ENCODE data around the gene LY6G6D.

Gene LY6G6D, protein sequence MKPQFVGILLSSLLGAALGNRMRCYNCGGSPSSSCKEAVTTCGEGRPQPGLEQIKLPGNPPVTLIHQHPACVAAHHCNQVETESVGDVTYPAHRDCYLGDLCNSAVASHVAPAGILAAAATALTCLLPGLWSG

DNA sequence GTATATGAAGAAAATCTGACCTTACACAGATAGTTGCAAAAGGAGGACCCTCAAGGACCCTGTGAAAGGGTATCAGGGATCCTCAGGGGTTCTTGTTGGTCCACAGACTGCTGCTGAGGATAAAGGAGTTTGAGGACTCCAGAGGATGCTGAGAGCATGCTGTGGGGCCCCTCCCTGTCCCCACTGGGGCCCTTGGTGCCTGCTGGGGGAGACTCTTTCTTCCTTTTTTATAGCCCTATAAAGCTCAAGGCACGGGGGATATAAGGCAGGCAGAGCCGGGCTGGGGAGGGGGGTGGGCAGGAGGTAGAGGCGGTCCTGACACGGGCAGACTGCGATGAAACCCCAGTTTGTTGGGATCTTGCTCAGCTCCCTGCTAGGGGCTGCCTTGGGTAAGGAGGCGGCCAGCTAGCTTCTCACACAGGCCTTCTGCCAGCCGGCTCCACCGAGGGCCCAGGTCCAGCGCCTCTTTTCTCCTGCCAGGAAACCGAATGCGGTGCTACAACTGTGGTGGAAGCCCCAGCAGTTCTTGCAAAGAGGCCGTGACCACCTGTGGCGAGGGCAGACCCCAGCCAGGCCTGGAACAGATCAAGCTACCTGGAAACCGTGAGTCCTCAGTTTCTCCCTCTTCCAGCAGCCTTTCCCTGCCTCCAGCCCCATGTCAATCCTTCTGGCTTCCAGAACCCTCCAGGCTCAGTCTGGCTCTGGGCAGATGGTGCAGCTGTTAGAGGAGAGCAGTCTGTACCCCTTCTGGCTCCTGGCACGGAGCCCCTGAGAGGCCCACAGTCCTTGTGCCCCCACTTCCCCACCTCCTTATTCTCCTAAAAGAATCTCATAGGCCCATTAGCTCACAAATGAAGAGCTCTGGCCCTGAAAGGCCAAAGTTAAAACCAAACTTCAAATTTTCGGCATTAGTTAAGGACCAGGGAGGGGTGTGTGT, at the start of gene LY6G6D:
Gene LY6G6D (plus strand): TSS at position 327 of the 937 bp plus-strand sequence. CDS start 8 bp downstream, at position 335.
- no peak for DNase-seq

DNA sequence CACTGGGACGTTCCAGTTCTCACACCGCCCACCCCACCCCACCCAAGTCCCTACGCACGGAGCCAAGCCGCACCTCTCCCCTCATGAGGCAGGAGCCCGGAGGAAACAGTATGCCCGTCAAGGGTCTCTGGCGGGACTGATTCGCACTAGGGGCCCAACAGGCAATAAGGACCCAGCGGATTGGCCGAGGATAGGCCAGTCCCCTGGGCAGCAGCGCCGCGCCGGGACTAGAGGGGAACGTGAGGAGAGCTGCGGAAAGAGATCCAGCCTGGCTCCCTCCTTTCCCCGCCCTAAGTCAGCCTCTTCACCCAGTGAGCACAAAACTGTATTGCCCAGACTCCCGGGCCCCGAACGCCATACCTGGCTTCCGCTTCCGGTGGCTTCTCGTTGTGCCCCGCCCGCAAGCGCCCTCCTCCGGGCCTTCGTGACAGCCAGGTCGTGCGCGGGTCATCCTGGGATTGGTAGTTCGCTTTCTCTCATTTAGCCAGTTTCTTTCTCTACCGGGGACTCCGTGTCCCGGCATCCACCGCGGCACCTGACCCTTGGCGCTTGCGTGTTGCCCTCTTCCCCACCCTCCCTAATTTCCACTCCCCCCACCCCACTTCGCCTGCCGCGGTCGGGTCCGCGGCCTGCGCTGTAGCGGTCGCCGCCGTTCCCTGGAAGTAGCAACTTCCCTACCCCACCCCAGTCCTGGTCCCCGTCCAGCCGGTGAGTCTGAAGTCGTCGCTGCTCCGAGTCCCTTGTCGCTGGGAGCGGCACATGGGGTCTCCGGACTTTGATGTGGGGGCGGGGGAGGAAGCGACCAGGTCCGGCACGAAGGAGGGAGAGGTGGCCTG, 49.4 kb upstream of the LY6G6D start, which contains the start of gene CSNK2B:
Gene CSNK2B (plus strand): TSS at position 580 of the 836 bp plus-strand sequence. CDS start 752 bp downstream, outside the sequence.
- DNase-seq = peak; percentile 98

DNA sequence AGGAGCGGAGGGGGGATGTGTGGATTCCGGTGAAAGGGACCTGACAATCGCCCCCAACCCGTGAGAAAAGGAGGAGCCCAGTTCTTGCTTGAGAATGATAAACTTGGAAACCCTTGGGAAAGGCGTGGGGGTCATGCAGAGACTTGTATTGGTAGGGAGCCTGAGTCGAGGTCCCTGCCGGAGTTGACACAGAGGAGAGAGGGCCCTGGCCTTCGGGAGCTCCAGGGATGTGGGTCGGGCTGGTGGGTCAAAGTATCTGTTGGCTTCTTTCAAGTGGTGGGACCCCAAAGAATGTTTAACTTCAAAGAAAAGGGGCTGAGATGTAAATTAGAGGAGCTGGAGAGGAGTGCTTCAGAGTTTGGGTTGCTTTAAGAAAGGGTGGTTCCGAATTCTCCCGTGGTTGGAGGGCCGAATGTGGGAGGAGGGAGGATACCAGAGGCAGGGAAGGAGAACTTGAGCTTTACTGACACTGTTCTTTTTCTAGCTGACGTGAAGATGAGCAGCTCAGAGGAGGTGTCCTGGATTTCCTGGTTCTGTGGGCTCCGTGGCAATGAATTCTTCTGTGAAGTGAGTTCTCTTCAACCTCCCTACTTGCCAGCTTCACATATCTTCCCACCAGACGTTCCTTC, 48.7 kb upstream of the LY6G6D start:
- DNase-seq = no peak

DNA sequence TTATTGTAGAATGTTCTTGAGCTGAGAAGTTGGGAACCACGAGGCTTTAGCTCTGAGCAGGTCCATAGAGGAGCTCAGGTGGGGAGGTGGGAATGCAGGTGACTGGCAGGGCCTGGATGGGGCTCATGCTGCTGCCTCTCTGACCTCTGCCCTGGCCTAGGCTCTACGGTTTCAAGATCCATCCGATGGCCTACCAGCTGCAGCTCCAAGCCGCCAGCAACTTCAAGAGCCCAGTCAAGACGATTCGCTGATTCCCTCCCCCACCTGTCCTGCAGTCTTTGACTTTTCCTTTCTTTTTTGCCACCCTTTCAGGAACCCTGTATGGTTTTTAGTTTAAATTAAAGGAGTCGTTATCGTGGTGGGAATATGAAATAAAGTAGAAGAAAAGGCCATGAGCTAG, 45.5 kb upstream of the LY6G6D start, which contains the start of gene LY6G5B:
Gene LY6G5B (plus strand): TSS at position 301 of the 400 bp plus-strand sequence. CDS start 975 bp downstream, outside the sequence.
- DNase-seq = no peak

DNA sequence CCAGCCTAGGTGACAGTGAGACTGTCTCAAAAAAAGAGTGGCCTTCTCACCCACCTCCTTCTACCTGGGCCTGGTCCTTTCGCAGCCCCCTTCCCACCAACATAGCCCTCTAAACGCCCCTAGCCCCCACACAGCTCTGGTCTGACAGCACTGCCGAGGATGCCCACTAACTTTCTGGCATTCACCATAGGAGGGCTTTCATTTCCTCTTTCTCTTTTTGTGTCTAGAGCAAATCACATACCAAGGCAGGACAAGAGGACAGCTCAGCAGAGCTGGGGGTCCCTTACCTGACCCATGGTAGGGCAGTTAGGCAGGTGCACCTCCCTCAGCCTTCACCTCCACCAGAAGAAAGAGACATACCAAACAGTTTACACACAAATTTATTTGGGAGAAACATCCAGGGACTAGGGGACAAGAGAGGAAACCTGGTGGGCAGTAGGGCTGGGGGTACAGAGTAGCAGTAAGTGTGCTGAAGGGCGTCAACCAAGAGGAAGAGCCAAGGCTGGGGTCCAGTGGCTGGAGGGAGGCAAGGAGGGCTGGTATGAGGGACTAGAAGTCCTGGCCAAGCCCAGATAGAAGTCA, 38.7 kb upstream of the LY6G6D start:
- no peak for DNase-seq

DNA sequence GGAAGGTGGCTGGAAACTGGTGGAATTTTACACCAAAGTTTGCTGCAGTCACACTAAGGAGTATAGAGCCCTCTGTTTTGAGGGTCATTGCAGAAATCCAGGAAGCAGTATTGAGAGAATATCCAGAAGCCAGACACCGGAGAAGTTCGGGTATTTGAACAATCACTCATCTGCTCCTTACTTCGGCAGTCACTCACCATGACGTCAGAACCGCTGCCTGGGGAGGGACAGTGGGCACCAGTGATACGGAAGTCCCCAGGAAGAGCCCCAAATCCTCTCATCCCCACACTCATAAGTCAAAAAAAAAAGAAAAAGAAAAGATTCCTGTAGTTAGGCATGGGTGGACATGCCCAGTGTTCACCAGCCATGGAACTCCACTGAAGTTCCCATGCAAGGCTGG, 38.2 kb upstream of the LY6G6D start:
- DNase-seq = no peak

DNA sequence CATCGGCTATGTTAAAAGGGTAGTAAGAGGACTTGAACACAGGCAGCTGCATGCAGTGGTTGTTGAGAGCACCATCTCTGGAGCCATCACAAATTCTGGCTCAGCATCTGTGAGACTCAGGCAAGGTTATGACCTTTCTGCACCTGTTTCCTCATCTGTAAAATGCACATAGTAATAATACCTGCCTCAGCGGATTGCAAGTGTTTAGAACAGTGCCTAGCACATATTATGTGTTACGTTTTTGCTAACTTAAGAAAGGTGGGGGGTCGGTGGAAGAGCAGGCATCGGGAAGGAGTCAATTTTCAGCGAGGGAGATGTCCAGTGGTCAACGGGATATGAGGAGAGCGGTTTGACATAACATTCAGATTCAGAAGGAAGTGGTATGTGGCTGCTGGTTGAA, 37.2 kb upstream of the LY6G6D start:
- DNase-seq = no peak

DNA sequence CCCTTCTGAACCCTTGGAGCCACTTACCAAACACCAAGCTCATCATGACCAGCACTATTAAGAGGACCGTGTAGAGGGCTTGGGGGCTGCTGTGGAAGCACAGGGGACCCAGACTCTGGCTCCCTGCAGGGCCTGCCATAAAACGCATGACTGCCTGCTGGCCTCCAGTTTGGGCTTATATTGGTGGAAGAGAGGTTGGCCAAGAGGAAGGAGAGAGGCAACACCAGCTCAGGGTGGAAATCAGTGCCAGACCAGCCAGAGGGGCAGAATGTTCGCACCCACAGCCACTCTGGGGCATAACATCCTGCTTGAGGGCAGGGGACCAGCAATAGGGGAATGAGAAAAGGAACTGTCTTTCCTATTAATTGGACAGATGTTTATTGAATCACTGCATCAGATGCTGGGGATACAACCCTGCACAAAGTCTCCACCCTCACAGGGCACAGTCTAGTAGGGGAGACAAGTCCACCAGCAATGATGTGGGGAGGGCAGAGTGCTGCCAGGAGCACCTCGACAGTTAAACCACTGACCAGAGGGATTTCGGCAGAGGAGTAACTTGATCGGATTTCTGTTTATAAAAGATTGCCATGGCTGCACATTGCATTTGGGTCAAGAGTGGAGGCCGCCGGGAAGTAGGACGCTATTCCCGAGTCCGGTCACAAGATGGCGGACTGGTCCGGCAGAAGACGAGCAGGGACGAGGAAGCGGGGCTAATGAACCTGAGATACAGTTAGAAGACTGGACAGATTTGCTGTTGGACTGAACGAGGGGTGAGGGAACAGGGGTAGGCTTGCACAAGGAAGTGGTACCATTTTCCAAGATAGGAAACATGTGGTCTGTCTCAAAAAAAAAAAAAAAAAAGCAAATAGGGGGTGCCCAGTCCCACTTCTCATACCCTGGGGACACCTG, 34.7 kb upstream of the LY6G6D start, which contains the start of gene LY6G5C:
Gene LY6G5C (minus strand): TSS at position 842 of the 909 bp plus-strand sequence. CDS start 694 bp downstream, at position 148.
- DNase-seq = peak; percentile 89

DNA sequence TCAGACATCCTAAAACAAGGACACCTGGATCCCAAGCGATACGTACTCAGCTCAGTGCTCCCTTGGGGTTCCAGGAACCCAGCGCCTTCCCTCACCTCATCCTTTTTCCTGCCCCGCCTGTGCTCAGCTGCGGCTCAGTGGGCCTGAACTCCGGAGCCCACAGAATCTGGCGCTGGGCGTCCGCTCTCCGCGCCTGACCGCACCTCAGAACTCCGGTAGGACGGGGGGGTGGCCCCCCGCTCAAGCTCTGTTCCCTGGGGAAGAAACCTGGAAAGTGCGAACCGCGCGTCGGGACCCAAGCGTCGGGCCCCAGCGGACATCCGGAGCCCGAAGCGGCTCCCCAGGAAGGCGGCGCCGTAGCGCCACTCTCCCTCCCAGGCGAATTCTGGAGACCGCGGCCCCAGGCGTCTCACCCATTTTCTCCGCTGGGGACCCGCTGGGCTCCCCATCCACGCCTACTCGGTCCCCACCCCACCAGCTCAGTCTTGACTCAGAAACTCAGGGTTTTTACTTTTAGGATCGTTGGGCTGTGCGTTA, 33.9 kb upstream of the LY6G6D start:
- peak; percentile 47 for DNase-seq

DNA sequence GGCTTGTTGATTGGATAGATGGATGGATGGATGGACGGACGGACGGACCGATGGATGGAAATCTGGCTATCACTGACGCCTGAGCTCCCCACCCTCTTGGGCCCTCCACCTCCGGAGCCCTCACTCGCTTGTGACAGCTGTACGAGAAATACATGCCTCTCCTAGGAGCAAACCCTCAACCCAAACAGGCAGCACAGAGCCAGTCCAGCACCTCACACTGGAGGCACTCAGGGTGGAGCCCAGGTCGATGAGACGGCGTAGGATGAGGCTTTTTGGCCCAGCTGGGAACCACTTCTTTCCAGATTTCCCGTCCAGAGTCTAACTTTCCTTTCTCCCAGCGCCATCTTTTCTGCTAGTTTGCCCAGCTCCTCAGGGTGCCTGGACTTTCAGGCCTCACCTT, 31.6 kb upstream of the LY6G6D start:
- DNase-seq = no peak

DNA sequence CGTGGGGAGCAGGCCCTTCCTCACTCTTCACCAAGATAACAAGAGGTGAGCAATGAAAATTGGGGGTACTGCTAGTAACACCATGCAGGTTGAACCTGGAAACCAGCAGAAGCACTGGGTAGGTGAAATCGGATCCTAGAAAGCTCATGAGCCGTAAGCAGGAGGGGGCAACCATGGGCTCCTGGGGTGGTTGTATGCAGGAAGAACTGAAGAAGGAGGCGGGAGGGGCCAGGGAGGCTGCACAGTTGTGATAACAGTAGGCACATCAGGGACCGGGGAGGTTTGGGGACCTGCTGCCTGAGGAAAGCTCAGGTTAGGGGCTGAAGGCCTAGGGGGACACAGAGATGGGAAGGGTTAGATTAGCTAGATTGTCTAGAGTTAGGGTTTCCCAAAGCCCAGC, 28.7 kb upstream of the LY6G6D start:
- DNase-seq = no peak

DNA sequence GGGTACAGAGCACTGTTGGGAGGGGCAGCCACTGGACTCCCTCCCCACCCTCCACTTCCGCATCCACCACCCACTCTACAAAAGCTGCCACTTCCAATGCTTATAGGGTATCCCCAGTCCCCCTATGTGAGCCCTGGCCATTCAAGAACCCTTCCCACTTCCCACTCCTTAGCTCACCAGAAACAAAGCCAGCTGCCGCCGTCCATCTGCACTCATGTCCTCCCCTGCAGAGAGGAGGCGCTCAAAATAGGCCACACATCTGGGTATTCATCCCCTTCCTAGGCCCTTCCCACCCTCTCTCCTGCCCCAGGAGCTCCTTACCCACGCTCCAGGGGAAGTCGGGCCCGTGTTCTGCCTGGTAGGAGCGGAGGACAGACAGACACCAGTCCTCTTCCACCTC, 27.8 kb upstream of the LY6G6D start:
- no peak for DNase-seq

DNA sequence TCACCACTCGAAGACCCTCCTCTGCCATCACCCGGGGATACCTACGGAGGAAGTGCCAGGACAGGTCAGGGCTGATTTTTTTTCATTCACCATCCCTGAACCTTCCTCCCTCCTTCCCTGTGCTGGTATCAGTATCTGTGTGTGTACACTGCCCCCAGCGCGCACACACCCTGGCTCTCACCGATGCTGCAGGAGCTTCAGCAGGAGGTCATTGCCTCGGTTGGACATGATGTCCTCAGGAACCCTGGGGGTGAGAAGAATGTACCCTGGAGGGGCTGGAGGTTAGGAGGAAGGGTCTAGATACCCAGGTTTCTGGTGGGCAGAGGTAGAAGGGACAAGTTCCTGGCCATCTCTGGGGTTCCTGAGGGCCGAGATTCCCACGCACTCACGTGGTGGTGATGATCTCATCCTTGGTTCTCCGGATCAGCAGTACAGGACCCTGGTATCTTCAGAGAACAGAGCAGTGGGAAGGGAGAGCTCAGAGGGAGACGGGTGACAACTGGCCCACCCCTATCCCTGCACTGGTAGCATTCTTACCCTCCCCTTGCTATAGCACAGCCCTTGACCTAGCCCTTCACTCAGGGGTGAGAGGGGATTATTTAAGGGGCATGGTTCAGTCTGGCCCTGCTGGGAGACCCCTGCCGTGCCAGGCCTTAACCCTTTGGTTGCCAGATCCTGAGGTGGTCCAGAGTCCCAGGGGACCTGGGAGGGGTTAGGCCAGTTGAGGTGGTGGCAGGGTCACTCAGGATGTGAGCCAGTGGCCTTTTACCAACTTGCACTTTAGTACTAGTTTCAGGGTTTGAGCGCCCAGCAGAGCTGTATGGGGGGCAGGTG, 27.1 kb upstream of the LY6G6D start:
- no peak for DNase-seq

DNA sequence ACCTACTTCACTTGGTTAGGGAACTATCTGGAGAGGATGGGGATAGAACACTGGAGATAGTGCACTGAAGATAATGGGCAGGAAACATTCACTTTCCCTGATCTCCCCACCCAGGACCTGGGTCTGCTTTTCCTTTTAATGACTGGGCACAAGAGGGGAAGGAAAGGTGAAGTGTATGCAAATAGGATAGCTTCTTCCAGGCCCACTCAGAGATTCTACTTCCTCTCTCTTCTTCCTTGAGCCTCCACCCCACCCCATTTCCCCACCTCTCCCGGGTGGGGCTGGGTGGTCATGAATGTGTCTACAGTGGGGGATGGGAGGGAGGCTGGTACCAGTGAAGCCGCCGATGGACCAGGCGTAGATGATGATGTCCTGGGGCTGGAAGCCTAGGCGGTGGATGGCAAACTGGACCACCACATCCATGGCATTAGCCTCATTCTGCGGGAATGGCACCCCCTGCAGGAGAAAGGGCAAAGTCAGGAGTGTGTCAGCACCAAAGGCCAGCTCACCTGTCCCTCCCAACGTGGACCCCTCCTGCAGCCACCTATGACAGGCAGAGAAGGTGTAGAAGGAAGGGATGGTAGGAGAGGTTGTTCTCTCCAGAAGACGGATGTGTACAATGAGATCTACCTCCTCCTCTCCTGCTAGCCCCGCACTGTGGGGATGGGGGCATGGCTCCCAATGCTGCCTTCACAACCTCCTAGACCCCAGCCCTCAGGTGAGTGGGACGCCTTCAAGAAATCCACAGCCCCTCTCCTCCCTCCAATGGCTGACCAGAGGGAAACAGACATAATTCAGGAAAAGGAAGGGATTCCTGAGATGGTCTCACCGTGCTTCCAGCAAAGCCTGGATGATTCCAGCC, 25.7 kb upstream of the LY6G6D start:
- no peak for DNase-seq

DNA sequence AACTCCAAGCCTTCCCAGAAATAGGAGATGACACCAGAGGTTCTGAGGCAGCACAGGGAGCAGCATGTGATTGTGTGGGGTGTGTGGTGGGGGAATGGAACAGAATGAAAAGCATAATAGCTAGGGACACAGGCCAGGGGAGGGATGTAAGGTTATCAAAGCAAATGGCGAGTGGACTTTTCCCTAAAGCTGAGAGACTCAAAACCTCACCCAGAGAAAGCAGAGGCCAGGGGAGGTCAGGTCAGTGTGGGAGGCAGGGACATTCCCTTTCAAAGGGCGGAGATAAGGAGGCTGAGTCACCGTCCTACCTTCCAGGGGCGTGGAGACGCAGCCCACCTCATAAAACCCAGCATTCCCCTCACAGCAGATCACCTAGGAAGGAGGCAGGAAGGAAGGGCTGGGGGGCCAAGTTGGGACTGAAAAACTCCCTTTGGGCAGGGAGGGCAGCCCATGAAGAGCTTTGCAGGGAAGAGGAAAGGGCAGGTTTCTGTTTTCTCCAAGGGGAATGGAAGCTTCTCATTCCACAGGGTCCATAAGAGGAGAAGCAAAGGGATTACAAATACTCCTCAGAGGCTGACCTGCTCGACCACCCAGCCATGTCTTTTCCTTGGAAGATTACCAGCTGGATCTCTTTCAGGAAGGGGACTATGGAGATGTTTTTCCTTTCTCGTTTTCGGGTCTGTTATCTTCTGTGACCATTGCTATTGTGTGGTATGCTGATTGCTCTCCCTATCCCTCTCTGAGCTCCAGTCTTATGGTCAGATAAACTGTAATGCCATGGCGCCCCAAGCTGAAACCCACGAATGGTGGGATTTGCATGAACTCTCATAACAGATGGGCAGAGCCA, 24.7 kb upstream of the LY6G6D start:
- DNase-seq = no peak

DNA sequence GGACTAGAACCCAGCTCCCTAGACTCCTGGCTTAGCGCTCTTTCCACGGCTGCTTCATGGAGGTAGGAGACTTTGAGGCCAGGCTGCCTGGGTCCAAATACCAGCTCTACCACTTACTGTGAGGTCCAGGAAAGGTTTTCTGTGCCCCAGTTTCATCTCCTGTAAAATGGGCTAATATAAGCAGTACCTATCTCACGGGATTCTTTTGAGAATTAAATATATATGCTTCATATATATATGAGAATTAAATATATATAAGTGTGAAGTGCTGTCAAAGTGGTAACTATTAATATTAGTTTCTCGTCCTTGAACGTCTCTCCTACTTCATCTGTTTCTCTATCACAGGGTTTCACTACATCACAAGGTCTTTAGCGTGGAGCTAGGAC, 24.1 kb upstream of the LY6G6D start:
- DNase-seq = no peak

DNA sequence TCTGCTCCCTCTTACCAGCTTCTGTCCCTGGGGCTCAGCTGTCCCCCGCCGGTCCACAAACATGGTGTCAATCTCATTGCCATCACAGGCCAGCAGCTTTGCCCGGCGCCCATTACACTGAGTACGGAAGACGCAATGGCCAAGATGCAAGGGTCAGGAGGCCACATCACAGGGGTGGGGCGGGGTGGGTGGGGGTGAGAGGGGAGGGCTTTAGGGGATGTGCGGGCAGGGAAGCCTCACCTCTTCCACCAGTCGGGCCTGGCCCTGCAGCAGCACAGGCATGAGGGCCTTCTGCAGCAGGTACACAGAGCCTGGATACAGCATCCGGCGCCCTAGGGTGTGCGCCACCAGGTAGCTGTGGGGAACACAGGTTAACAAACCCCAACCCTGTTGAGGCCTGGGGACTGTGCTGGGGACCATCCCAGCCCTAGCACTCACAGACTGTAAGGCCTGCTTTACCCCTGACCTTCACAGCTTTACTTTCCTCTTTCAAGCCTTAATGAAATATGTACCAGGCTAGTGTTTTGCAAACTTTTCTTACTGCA, 23.5 kb upstream of the LY6G6D start:
- no peak for DNase-seq

DNA sequence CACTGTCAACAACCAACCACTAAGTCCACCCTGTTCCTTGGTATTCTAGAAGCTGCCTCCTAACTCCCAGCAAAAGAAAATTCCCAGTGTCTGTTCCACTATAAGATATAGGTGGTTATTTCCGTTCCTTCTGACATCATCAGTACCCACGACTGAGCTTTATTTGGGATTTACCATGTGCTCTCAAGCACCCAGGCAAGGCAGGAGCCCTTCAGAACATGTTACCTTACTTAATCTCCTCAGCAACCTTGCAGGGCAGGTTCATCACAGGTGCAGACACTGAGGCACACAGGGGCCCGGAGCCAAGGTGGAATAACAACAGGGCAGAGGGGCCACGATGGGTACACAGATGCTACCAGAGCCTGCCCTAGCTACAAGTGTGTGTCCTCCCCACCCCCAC, 22.8 kb upstream of the LY6G6D start:
- no peak for DNase-seq
